ENCODE results near the gene RNF213. TPM values are rescaled to one million over a fixed set of nuclear protein-coding genes. Genes with fewer than 3 reads are reported as not detected.

The RNF213 gene
- total and polyA plus RNA-seq, 10 of the 15 experiments (the other 5 are each of a cell fraction or from before 2014, with no cell fraction given), result 18.6 to 145 (median 65.8) TPM

DNA sequence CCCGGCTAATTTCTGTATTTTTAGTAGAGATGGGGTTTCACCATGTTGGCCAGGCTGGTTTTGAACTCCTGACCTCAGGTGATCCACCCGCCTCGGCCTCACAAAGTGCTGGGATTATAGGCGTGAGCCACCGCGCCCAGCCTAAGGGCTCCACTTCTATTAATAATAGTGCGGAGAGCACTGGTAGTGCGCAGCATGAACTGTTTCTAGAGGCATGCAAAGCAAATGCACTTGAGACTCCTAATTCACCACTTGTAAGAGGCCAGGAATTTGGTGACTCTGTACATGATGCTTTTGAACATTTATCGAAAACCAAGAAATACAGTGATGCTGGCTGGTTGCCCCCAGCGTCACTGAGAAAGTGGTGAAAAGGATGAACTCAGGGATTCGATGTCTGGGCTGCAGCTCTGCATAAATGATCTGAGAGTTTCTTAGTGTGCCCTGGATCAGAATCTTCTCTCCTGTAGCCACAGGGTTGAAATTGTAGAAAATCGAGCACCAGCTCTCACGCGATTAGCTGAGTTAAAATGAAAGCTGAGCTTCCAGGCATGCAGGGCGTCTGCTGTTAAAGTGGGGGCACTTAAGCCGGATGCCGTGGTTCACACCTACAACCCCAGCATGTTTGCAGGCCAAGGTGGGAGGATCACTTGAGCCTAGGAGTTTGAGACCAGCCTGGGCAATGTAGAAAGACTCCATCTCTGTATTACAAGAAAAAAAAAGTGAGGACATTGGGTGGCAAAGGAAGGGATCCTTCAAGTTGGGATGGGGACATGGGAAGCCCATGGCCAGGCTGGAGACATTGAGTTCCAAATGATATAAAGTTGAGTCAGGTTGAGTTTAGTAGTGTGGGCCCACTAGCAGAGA, 4.8 kb downstream of the RNF213 start (continued):
- TF ChIP-seq, protein P1, sequence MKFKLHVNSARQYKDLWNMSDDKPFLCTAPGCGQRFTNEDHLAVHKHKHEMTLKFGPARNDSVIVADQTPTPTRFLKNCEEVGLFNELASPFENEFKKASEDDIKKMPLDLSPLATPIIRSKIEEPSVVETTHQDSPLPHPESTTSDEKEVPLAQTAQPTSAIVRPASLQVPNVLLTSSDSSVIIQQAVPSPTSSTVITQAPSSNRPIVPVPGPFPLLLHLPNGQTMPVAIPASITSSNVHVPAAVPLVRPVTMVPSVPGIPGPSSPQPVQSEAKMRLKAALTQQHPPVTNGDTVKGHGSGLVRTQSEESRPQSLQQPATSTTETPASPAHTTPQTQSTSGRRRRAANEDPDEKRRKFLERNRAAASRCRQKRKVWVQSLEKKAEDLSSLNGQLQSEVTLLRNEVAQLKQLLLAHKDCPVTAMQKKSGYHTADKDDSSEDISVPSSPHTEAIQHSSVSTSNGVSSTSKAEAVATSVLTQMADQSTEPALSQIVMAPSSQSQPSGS (IDR thresholded peaks at IDR 0.05; ENCODE audit: low read length), result peak; percentile 75
- TF ChIP-seq, protein P2, sequence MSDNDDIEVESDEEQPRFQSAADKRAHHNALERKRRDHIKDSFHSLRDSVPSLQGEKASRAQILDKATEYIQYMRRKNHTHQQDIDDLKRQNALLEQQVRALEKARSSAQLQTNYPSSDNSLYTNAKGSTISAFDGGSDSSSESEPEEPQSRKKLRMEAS (IDR thresholded peaks at IDR 0.05; ENCODE audit: low read depth, low read length), result peak; percentile 81
- TF ChIP-seq NRF1 (conservative IDR thresholded peaks at IDR 0.05; ENCODE audit: low read depth, low read length), result no peak
- peak; percentile 70 for TF ChIP-seq MTA2 (IDR thresholded peaks at IDR 0.05; ENCODE audit: low read depth)
- no peak for TF ChIP-seq PKNOX1 (IDR thresholded peaks at IDR 0.05)
- TF ChIP-seq, protein P3, sequence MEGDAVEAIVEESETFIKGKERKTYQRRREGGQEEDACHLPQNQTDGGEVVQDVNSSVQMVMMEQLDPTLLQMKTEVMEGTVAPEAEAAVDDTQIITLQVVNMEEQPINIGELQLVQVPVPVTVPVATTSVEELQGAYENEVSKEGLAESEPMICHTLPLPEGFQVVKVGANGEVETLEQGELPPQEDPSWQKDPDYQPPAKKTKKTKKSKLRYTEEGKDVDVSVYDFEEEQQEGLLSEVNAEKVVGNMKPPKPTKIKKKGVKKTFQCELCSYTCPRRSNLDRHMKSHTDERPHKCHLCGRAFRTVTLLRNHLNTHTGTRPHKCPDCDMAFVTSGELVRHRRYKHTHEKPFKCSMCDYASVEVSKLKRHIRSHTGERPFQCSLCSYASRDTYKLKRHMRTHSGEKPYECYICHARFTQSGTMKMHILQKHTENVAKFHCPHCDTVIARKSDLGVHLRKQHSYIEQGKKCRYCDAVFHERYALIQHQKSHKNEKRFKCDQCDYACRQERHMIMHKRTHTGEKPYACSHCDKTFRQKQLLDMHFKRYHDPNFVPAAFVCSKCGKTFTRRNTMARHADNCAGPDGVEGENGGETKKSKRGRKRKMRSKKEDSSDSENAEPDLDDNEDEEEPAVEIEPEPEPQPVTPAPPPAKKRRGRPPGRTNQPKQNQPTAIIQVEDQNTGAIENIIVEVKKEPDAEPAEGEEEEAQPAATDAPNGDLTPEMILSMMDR (IDR thresholded peaks at IDR 0.05 in 2 of 3, conservative IDR thresholded peaks at IDR 0.05 in 1 of 3; ENCODE audit: control insufficient read depth in 2 of 3, extremely low read depth in 1 of 3, insufficient read depth in 1 of 3, low read depth in 3 of 3, low read length in 3 of 3), result no peak
- no peak for TF ChIP-seq FOXK2 (IDR thresholded peaks at IDR 0.05)
- TF ChIP-seq RB1 (IDR thresholded peaks at IDR 0.05; ENCODE audit: borderline replicate concordance), result no peak; the same call in 1 of the 2 replicates
- peak; percentile 18; the same call in 1 of the 2 replicates for TF ChIP-seq YY1 (IDR thresholded peaks at IDR 0.05; ENCODE audit: low read depth, low read length)
- TF ChIP-seq ZBTB40 (IDR thresholded peaks at IDR 0.05; ENCODE audit: borderline replicate concordance), result no peak
- TF ChIP-seq PAX5 (IDR thresholded peaks at IDR 0.05; ENCODE audit: borderline replicate concordance, low read depth, low read length), result peak; percentile 91
- TF ChIP-seq, protein P4, sequence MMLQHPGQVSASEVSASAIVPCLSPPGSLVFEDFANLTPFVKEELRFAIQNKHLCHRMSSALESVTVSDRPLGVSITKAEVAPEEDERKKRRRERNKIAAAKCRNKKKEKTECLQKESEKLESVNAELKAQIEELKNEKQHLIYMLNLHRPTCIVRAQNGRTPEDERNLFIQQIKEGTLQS (IDR thresholded peaks at IDR 0.05; ENCODE audit: borderline replicate concordance, extremely low read depth, low read depth, low read length), result no peak
- no peak for TF ChIP-seq ESRRA (IDR thresholded peaks at IDR 0.05; ENCODE audit: low read length)
- TF ChIP-seq POLR2A (IDR thresholded peaks at IDR 0.05; ENCODE audit: low read depth, low read length), result no peak; the same call in 1 of the 2 replicates
- TF ChIP-seq CEBPB (IDR thresholded peaks at IDR 0.05; ENCODE audit: borderline replicate concordance in 1 of 2, low read depth in 2 of 2, low read length in 2 of 2), result no peak; a peak in 1 of 4 replicates
- no peak for TF ChIP-seq PML (IDR thresholded peaks at IDR 0.05; ENCODE audit: low read length)
- no peak for TF ChIP-seq SMAD1 (IDR thresholded peaks at IDR 0.05; ENCODE audit: low read depth, partially characterized antibody)
- TF ChIP-seq ZNF274 (IDR thresholded peaks at IDR 0.05; ENCODE audit: insufficient read depth, insufficient read length), result no peak
- TF ChIP-seq BACH1 (IDR thresholded peaks at IDR 0.05; ENCODE audit: borderline replicate concordance), result peak; percentile 33; the same call in 1 of the 2 replicates
- TF ChIP-seq BRCA1 (IDR thresholded peaks at IDR 0.05; ENCODE audit: low read depth, low read length), result no peak
- no peak for TF ChIP-seq RAD51 (IDR thresholded peaks at IDR 0.05)

Measured in GM12878 (cell line).